Neural cell (in vitro differentiated cells): ENCODE results near the gene CHD2.

ENCODE experiments used
- MXI1 ChIP-seq: fragments of 450-650 bp; conservative IDR thresholded peaks from 2 replicates; pipeline ENCODE4 v1.6.1; 2014; ENCODE audit warnings: antibody characterized with exemption, mild to moderate bottlenecking; ENCODE audit not compliant: poor library complexity, severe bottlenecking
- POLR2AphosphoS5 ChIP-seq: IDR thresholded peaks from 2 replicates; pipeline ENCODE4 v1.6.1; 2012
- TAF1 ChIP-seq: IDR thresholded peaks from 2 replicates; pipeline ENCODE4 v1.6.1; 2012; ENCODE audit warnings: low read depth
- TF ChIP-seq, protein P1 (sequence below): fragments of 450-650 bp; IDR thresholded peaks from 2 replicates; pipeline ENCODE4 v1.5.1; 2014; ENCODE audit warnings: antibody characterized with exemption, mild to moderate bottlenecking, moderate library complexity; ENCODE audit not compliant: poor library complexity, severe bottlenecking

DNA sequence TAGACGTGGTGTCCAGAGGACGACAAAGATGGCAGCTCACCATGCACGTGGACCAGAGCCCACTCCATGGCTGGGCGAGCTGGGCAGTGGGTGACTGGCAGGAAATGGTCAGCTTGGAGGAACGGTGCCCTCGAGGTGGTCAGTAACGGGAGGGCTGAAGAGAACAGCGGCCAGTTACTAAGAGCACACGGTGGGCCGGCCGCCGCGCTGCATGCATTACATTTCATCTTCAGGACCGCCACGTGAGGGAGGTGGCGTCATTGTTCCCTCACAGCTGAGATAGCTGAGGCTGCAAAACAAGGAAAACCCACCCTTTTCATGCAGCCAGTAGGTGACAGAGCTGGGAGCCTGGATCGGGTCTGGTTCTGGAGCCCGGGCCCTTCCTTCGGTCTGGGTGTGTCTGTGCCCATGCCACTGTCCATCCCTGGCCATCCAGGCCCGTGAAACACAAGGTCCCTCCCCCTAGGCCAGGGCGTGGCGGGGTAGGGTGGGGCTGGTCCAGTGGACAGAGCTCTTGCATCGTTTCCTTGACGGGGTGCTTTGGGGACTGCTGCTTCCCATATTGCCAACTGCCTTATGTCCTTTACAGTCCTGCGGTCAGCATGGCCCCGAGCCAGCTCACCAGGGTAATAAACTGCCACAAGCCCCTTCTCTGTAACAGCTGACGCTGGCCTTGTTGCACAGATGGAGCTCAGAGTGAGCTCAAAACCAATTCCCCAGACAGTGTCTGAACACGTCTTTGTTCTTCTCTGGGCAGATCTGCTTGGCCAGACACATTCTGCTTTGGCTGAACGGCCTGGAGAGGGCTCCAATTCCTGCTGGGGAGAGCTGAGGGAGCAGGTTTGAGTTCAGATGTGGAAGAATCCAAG is 137.1 kb downstream of the CHD2 start:
- TF ChIP-seq MXI1 (no peak), TAF1 (no peak), POLR2AphosphoS5 (no peak)
- TF ChIP-seq, protein P1, sequence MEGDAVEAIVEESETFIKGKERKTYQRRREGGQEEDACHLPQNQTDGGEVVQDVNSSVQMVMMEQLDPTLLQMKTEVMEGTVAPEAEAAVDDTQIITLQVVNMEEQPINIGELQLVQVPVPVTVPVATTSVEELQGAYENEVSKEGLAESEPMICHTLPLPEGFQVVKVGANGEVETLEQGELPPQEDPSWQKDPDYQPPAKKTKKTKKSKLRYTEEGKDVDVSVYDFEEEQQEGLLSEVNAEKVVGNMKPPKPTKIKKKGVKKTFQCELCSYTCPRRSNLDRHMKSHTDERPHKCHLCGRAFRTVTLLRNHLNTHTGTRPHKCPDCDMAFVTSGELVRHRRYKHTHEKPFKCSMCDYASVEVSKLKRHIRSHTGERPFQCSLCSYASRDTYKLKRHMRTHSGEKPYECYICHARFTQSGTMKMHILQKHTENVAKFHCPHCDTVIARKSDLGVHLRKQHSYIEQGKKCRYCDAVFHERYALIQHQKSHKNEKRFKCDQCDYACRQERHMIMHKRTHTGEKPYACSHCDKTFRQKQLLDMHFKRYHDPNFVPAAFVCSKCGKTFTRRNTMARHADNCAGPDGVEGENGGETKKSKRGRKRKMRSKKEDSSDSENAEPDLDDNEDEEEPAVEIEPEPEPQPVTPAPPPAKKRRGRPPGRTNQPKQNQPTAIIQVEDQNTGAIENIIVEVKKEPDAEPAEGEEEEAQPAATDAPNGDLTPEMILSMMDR, result no peak
